Measurements from ENCODE around the gene HHIPL1.

Gene HHIPL1

DNA sequence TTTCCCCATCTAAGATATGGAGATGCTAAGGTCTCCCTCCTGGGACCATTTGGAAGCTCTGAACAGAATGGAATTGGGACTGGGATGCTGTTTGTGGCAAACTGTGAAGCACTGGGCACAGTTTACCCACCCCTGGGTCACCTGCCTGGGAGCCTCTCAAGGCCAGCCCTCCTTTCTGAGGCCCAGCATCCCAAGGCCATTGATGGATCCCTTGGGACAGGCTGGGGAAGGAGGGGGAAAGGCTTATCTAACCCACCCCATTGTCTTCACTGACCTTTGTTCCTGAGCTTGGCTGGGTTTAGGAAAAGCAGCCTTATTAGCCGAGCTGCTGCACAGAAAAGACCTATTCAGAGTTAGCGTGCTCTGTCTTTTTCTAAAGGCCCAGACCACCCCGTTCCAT is 46.2 kb upstream of the HHIPL1 start:
- no peak for DNase-seq
- Histone ChIP-seq H3K4me3 (ENCODE audit: low read depth, low read length) (no peak overlapping the region), H3K36me3 (peaks cover 66% of the 10 kb centered on the region), H3K9me3 (ENCODE audit: severe bottlenecking) (no peaks in the 10 kb centered on the region), H3K27ac (peak overlapping the region; percentile 56), H3K27me3 (ENCODE audit: insufficient read depth, low read depth, severe bottlenecking) (no peaks in the 10 kb centered on the region)
- TF ChIP-seq CTCF (IDR thresholded peaks at IDR 0.05; ENCODE audit: low read depth, low read length) = no peak

DNA sequence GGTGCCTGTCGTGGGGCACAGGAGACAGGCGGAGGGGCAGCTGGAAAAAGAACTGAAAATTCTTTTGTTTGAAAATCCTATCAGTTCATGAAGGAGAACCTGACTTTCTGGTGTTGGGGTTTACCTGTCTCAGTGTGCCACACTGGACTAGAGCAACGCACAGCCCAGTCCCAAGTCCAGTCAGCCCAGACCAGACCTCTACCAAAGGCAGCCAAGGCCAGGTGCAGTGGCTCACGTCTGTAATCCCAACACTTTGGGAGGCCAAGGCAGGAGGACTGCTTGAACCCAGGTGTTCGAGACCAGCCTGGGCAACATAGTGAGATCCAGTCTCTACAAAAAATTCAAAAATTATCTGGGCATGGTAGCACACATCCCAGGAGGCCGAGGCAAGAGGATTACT is 45.5 kb upstream of the HHIPL1 start:
- DNase-seq = no peak
- no peaks in the 10 kb centered on the region for H3K9me3 ChIP-seq (ENCODE audit: severe bottlenecking)
- H3K4me3 ChIP-seq (ENCODE audit: low read depth, low read length) = no peak overlapping the region
- no peak for TF ChIP-seq CTCF (IDR thresholded peaks at IDR 0.05; ENCODE audit: low read depth, low read length)
- peak overlapping the region; percentile 56 for H3K27ac ChIP-seq
- peaks cover 66% of the 10 kb centered on the region for H3K36me3 ChIP-seq
- no peaks in the 10 kb centered on the region for H3K27me3 ChIP-seq (ENCODE audit: insufficient read depth, low read depth, severe bottlenecking)

DNA sequence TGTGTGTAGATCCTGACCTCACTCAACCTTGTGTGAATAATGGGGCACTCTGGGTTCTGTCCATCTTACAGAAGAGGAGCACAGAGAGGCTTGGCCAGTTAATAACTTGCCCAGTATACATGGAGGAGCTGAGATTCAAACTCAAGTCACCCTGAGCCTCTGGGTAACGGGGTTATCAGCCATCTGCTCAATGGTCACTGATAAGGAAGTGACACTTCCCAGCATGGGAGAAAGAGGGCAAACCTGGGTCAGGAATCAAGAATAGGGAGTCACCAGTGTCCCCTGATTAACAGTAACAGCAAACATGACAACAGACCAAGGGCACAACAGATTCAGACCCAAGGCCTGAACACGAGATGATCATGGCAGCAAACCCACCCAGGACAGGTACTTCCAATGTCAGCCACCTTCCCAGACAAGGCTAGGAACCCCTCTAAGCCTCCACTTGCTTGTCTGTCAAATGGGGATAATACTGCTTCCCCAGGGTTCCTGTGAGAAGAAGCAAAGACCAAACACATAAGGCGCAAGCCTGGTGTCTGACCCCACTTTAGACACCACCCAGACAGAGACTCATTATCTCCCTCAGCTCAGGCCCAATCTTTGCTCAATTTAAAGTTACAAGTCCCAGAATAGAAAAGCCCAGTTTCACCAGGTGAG is 44.6 kb upstream of the HHIPL1 start:
- no peak for TF ChIP-seq CTCF (IDR thresholded peaks at IDR 0.05; ENCODE audit: low read depth, low read length)
- DNase-seq = no peak
- Histone ChIP-seq H3K27ac (no peak overlapping the region), H3K36me3 (peaks cover 57% of the 10 kb centered on the region), H3K4me3 (ENCODE audit: low read depth, low read length) (no peak overlapping the region), H3K27me3 (ENCODE audit: insufficient read depth, low read depth, severe bottlenecking) (no peaks in the 10 kb centered on the region), H3K9me3 (ENCODE audit: severe bottlenecking) (no peaks in the 10 kb centered on the region)

GRCh38 chr14:99601361-99601831 is 43.5 kb upstream of the HHIPL1 start:
- H3K4me3 ChIP-seq (ENCODE audit: low read depth, low read length) = peak overlapping the region; percentile 72
- no peak for DNase-seq

GRCh38 chr14:99602054-99602787 is 42.7 kb upstream of the HHIPL1 start:
- no peak for TF ChIP-seq CTCF (IDR thresholded peaks at IDR 0.05; ENCODE audit: low read depth, low read length)
- Histone ChIP-seq H3K9me3 (ENCODE audit: severe bottlenecking) (no peaks in the 10 kb centered on the region), H3K36me3 (peaks cover 48% of the 10 kb centered on the region), H3K27ac (peak overlapping the region; percentile 30), H3K4me3 (ENCODE audit: low read depth, low read length) (peak overlapping the region; percentile 72), H3K27me3 (ENCODE audit: insufficient read depth, low read depth, severe bottlenecking) (no peaks in the 10 kb centered on the region)
- DNase-seq = no peak

More at GRCh38 chr14:99601361-99601831, 43.5 kb upstream of the HHIPL1 start:
- Histone ChIP-seq H3K9me3 (ENCODE audit: severe bottlenecking) (no peaks in the 10 kb centered on the region), H3K27ac (no peak overlapping the region), H3K36me3 (peaks cover 48% of the 10 kb centered on the region), H3K27me3 (ENCODE audit: insufficient read depth, low read depth, severe bottlenecking) (no peaks in the 10 kb centered on the region)
- no peak for TF ChIP-seq CTCF (IDR thresholded peaks at IDR 0.05; ENCODE audit: low read depth, low read length)

Measured in WERI-Rb-1 (cell line).